WERI-Rb-1 (cell line): ENCODE results near the gene SEPTIN10.

Experiments
- DNase-seq: peaks from one replicate; pipeline ENCODE4 v3.0.0-alpha.2; 2020
- H3K27ac ChIP-seq: fragments of 250-450 bp; sonication (Bioruptor Pico); 2 replicates; pipeline ENCODE4 v1.5.1; 2020; ENCODE audit warnings: mild to moderate bottlenecking, moderate library complexity
- H3K27me3 ChIP-seq: fragments of 250-450 bp; sonication (Bioruptor Pico); 2 replicates; pipeline ENCODE4 v1.5.1; 2021; ENCODE audit warnings: mild to moderate bottlenecking, low read depth, moderate library complexity; ENCODE audit not compliant: insufficient read depth, severe bottlenecking
- H3K36me3 ChIP-seq: fragments of 250-450 bp; sonication (Bioruptor Pico); 2 replicates; pipeline ENCODE4 v1.5.1; 2020; ENCODE audit warnings: mild to moderate bottlenecking, moderate library complexity
- H3K4me3 ChIP-seq: 2 replicates; pipeline ENCODE4 v1.5.1; 2011; ENCODE audit warnings: low read depth, mild to moderate bottlenecking, control low read depth, low read length
- H3K9me3 ChIP-seq: fragments of 250-450 bp; sonication (Bioruptor Pico); 2 replicates; pipeline ENCODE4 v1.5.1; 2021; ENCODE audit warnings: mild to moderate bottlenecking, moderate library complexity; ENCODE audit not compliant: severe bottlenecking
- TF ChIP-seq, protein P1 (sequence below): IDR thresholded peaks from 2 replicates; pipeline ENCODE4 v1.5.1; 2011; ENCODE audit warnings: low read depth, mild to moderate bottlenecking, control low read depth, inconsistent platforms, low read length

The SEPTIN10 gene

GRCh38 chr2:109654326-109655050 lies 40.7 kb upstream of the SEPTIN10 start:
- no peak for DNase-seq
- no peaks in the 10 kb centered on the region for H3K27me3 ChIP-seq
- H3K4me3 ChIP-seq = no peak overlapping the region
- no peak overlapping the region for H3K27ac ChIP-seq
- TF ChIP-seq, protein P1, sequence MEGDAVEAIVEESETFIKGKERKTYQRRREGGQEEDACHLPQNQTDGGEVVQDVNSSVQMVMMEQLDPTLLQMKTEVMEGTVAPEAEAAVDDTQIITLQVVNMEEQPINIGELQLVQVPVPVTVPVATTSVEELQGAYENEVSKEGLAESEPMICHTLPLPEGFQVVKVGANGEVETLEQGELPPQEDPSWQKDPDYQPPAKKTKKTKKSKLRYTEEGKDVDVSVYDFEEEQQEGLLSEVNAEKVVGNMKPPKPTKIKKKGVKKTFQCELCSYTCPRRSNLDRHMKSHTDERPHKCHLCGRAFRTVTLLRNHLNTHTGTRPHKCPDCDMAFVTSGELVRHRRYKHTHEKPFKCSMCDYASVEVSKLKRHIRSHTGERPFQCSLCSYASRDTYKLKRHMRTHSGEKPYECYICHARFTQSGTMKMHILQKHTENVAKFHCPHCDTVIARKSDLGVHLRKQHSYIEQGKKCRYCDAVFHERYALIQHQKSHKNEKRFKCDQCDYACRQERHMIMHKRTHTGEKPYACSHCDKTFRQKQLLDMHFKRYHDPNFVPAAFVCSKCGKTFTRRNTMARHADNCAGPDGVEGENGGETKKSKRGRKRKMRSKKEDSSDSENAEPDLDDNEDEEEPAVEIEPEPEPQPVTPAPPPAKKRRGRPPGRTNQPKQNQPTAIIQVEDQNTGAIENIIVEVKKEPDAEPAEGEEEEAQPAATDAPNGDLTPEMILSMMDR = no peak
- H3K36me3 ChIP-seq = no peaks in the 10 kb centered on the region
- H3K9me3 ChIP-seq = no peaks in the 10 kb centered on the region

GRCh38 chr2:109649736-109650695 lies 36.2 kb upstream of the SEPTIN10 start:
- H3K4me3 ChIP-seq = no peak overlapping the region
- H3K27me3 ChIP-seq = no peaks in the 10 kb centered on the region
- TF ChIP-seq, protein P1 = no peak
- no peak for DNase-seq
- no peak overlapping the region for H3K27ac ChIP-seq
- no peaks in the 10 kb centered on the region for H3K36me3 ChIP-seq
- H3K9me3 ChIP-seq = no peaks in the 10 kb centered on the region

- H3K4me3 ChIP-seq = no peak overlapping the region
- no peaks in the 10 kb centered on the region for H3K9me3 ChIP-seq
- no peaks in the 10 kb centered on the region for H3K27me3 ChIP-seq
- H3K27ac ChIP-seq = no peak overlapping the region
- no peaks in the 10 kb centered on the region for H3K36me3 ChIP-seq
- no peak for DNase-seq
- TF ChIP-seq, protein P1 = no peak
These were observed 34.3 kb upstream of the SEPTIN10 start for GRCh38 chr2:109648041-109648527.

- TF ChIP-seq, protein P1 = no peak
- no peak for DNase-seq
- Histone ChIP-seq H3K27ac (no peak overlapping the region), H3K36me3 (no peaks in the 10 kb centered on the region), H3K4me3 (no peak overlapping the region), H3K9me3 (no peaks in the 10 kb centered on the region), H3K27me3 (no peaks in the 10 kb centered on the region)
These were observed 33.9 kb upstream of the SEPTIN10 start for GRCh38 chr2:109647636-109648035.

DNA sequence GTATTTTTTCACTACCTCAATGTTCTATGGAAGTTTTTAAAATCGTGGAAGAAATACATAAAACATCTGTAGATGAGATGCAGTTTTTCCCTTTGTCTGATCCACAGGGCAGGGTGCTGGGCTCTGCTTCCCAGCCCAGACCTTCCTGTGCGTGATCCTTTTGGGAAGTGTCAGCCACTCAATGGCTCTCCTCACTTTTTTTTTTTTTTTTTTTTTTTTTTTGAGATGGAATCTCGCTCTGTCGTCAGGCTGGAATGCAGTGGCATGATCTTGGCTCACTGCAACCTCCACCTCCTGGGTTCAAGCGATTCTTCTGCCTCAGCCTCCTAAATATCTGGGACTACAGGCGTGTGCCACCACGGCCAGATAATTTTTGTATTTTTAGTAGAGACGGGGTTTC lies 33.2 kb upstream of the SEPTIN10 start:
- no peaks in the 10 kb centered on the region for H3K9me3 ChIP-seq
- no peaks in the 10 kb centered on the region for H3K27me3 ChIP-seq
- TF ChIP-seq, protein P1 = no peak
- no peaks in the 10 kb centered on the region for H3K36me3 ChIP-seq
- no peak for DNase-seq
- no peak overlapping the region for H3K4me3 ChIP-seq
- H3K27ac ChIP-seq = no peak overlapping the region
